Measurements from ENCODE around the gene DEFB112.

The DEFB112 gene, protein sequence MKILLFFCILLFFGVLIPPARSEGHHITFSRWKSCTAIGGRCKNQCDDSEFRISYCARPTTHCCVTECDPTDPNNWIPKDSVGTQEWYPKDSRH

DNA sequence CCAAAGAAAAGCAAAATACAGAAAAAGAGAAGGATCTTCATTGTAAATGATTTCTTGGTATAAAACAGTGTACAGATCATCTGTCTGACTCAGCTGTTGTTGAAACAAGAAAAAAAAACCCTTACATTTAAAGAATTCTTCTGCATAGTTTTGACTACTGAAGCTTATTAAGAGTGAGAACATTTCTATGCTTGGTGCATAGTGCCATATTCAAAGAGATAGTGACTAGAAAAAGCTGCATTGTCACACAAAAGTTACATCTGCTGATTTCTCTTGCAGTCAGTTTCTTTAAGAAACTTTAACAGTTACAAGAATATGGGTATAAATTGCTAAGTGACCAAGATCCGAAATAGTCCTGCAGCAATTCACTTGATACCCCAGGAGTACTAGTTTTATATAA is at the start of gene DEFB112:
Gene DEFB112 (minus strand): TSS at position 101 of the 400 bp plus-strand sequence. CDS start 60 bp downstream, at position 41.
- Histone ChIP-seq H3K9me2 (ENCODE audit: low read depth, low read length) (no peaks in the 10 kb centered on the region), H3K79me2 (ENCODE audit: insufficient read depth, low read length) (no peaks in the 10 kb centered on the region), H3K4me2 (ENCODE audit: low read length) (no peak within 1 kb of the TSS), H3K4me3 (ENCODE audit: low read depth, low read length, poor library complexity, severe bottlenecking) (no peak within 1 kb of the TSS), H3K9me3 (ENCODE audit: low read length) (no peaks in the 10 kb centered on the region), H3K36me3 (ENCODE audit: insufficient read depth, low read length) (no peaks in the 10 kb centered on the region), H3K4me1 (ENCODE audit: insufficient read depth, low read length, severe bottlenecking) (no peaks in the 10 kb centered on the region), H3K27ac (ENCODE audit: low read depth, low read length, poor library complexity, severe bottlenecking) (no peak within 1 kb of the TSS), H2AFZ (ENCODE audit: low read length) (no peak within 1 kb of the TSS), H3F3A (ENCODE audit: insufficient read depth, low read length) (no peaks in the 10 kb centered on the region), H3K9ac (ENCODE audit: low read length) (no peak within 1 kb of the TSS), H3K27me3 (ENCODE audit: insufficient read depth, low read length) (no peaks in the 10 kb centered on the region), H4K20me1 (ENCODE audit: insufficient read depth, low read length) (no peaks in the 10 kb centered on the region)
- no peak for TF ChIP-seq EZH2 (IDR thresholded peaks at IDR 0.05; ENCODE audit: borderline replicate concordance, low read length)
- TF ChIP-seq, protein P1, sequence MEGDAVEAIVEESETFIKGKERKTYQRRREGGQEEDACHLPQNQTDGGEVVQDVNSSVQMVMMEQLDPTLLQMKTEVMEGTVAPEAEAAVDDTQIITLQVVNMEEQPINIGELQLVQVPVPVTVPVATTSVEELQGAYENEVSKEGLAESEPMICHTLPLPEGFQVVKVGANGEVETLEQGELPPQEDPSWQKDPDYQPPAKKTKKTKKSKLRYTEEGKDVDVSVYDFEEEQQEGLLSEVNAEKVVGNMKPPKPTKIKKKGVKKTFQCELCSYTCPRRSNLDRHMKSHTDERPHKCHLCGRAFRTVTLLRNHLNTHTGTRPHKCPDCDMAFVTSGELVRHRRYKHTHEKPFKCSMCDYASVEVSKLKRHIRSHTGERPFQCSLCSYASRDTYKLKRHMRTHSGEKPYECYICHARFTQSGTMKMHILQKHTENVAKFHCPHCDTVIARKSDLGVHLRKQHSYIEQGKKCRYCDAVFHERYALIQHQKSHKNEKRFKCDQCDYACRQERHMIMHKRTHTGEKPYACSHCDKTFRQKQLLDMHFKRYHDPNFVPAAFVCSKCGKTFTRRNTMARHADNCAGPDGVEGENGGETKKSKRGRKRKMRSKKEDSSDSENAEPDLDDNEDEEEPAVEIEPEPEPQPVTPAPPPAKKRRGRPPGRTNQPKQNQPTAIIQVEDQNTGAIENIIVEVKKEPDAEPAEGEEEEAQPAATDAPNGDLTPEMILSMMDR (IDR thresholded peaks at IDR 0.05; ENCODE audit: low read length): no peak

DNA sequence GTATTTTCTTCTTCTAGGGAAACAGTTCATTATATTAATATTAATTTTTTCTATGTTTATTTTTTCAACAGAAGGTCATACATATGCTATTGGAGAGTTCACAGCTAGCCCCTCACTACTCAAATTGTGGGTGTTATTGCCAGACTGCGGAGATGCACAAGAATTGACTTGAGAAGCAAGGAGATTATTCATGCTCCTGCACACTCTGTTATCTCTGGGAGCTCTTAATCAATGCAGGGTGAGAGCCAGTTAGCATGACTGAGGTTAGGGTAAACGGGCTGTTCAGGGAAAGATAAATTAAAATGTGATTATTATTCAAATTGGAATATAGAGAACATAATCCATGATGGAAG is 48.9 kb upstream of the DEFB112 start:
- H3K4me3 ChIP-seq (ENCODE audit: low read depth, low read length, poor library complexity, severe bottlenecking): no peak overlapping the region
- H3K27ac ChIP-seq (ENCODE audit: low read depth, low read length, poor library complexity, severe bottlenecking): no peak overlapping the region
- H3F3A ChIP-seq (ENCODE audit: insufficient read depth, low read length): no peaks in the 10 kb centered on the region
- TF ChIP-seq EZH2 (IDR thresholded peaks at IDR 0.05; ENCODE audit: borderline replicate concordance, low read length): no peak
- TF ChIP-seq, protein P1 (IDR thresholded peaks at IDR 0.05; ENCODE audit: low read length): no peak
- H3K4me1 ChIP-seq (ENCODE audit: insufficient read depth, low read length, severe bottlenecking): no peaks in the 10 kb centered on the region
- H2AFZ ChIP-seq (ENCODE audit: low read length): no peak overlapping the region
- no peaks in the 10 kb centered on the region for H3K27me3 ChIP-seq (ENCODE audit: insufficient read depth, low read length)
- no peak overlapping the region for H3K4me2 ChIP-seq (ENCODE audit: low read length)
- no peaks in the 10 kb centered on the region for H3K36me3 ChIP-seq (ENCODE audit: insufficient read depth, low read length)
- H3K9me2 ChIP-seq (ENCODE audit: low read depth, low read length): no peaks in the 10 kb centered on the region
- H3K9ac ChIP-seq (ENCODE audit: low read length): no peak overlapping the region
- no peaks in the 10 kb centered on the region for H3K79me2 ChIP-seq (ENCODE audit: insufficient read depth, low read length)
- H4K20me1 ChIP-seq (ENCODE audit: insufficient read depth, low read length): no peaks in the 10 kb centered on the region
- no peaks in the 10 kb centered on the region for H3K9me3 ChIP-seq (ENCODE audit: low read length)

DNA sequence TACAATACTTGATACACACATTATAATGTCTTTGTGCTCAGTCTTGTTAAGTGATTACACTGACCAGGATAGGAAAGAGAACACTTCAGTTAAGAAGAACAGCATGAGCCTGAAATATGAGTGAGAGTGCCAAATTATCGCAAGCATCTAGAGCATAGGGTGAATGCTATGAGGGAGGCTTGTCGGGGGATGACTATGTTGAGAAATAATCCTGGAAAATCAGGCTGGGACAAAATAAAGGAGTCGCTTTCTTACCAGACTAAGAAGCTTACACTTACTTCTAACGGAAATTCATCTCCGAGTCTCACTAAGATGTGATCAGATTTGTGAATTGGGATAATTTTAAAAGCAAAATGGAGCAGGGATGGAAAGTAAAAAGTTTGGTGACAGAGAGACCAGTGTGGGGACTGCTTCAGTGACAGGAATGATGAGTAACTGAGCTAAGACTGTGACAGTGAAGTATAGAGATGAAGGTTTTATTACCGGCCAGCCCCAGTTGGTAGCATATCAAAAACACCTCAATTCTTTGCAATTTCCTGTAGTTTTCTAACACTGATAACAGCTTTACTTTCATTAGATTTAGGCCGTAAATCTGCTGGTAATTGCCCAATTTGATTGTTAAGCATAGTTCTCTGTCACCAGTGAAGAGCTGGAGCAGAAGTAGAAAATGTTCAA is 48.4 kb upstream of the DEFB112 start:
- no peak overlapping the region for H3K27ac ChIP-seq (ENCODE audit: low read depth, low read length, poor library complexity, severe bottlenecking)
- H3K79me2 ChIP-seq (ENCODE audit: insufficient read depth, low read length): no peaks in the 10 kb centered on the region
- no peak overlapping the region for H3K4me3 ChIP-seq (ENCODE audit: low read depth, low read length, poor library complexity, severe bottlenecking)
- H3K9ac ChIP-seq (ENCODE audit: low read length): no peak overlapping the region
- no peaks in the 10 kb centered on the region for H3F3A ChIP-seq (ENCODE audit: insufficient read depth, low read length)
- no peak for TF ChIP-seq EZH2 (IDR thresholded peaks at IDR 0.05; ENCODE audit: borderline replicate concordance, low read length)
- TF ChIP-seq, protein P1 (IDR thresholded peaks at IDR 0.05; ENCODE audit: low read length): no peak
- no peaks in the 10 kb centered on the region for H4K20me1 ChIP-seq (ENCODE audit: insufficient read depth, low read length)
- H3K4me1 ChIP-seq (ENCODE audit: insufficient read depth, low read length, severe bottlenecking): no peaks in the 10 kb centered on the region
- H3K36me3 ChIP-seq (ENCODE audit: insufficient read depth, low read length): no peaks in the 10 kb centered on the region
- H3K9me3 ChIP-seq (ENCODE audit: low read length): no peaks in the 10 kb centered on the region
- H3K27me3 ChIP-seq (ENCODE audit: insufficient read depth, low read length): no peaks in the 10 kb centered on the region
- no peak overlapping the region for H3K4me2 ChIP-seq (ENCODE audit: low read length)
- no peaks in the 10 kb centered on the region for H3K9me2 ChIP-seq (ENCODE audit: low read depth, low read length)
- no peak overlapping the region for H2AFZ ChIP-seq (ENCODE audit: low read length)

Measured in OCI-LY1 (cell line).